NCI-H2029 (cell line): ENCODE measurements around the gene MPV17.

Experiments
- DNase-seq: peaks from one replicate; lab custom pipeline; 2025; lab: John Stamatoyannopoulos, UW

Gene MPV17

GRCh38 chr2:27264753-27265535 lies 58.0 kb downstream of the MPV17 start:
- peak; percentile 24 for DNase-seq

DNA sequence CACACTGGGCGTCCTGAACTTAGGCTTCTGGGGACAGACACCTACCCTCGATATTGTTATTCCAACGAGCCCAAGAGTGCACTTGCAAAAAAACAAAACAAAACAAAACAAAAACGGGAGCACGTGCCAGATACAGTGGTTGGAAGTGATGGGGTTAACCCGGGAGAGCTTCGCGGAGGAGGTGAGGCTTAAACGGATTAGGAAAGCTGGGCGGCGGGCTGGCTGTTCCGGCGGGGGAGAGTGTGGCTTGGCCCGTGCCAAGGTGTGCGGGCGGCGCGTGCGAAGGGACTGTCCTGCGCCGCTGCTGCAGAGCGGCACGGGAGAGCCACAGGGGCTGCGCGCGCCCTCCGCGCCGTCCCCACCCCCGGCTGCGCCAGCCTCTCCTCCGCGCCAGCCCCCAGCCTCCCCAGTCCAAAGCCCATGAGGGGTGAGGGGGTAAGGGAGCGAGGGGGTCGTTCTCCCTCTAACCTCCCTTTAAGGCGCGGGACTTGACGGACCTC lies 58.6 kb downstream of the MPV17 start:
- no peak for DNase-seq

DNA sequence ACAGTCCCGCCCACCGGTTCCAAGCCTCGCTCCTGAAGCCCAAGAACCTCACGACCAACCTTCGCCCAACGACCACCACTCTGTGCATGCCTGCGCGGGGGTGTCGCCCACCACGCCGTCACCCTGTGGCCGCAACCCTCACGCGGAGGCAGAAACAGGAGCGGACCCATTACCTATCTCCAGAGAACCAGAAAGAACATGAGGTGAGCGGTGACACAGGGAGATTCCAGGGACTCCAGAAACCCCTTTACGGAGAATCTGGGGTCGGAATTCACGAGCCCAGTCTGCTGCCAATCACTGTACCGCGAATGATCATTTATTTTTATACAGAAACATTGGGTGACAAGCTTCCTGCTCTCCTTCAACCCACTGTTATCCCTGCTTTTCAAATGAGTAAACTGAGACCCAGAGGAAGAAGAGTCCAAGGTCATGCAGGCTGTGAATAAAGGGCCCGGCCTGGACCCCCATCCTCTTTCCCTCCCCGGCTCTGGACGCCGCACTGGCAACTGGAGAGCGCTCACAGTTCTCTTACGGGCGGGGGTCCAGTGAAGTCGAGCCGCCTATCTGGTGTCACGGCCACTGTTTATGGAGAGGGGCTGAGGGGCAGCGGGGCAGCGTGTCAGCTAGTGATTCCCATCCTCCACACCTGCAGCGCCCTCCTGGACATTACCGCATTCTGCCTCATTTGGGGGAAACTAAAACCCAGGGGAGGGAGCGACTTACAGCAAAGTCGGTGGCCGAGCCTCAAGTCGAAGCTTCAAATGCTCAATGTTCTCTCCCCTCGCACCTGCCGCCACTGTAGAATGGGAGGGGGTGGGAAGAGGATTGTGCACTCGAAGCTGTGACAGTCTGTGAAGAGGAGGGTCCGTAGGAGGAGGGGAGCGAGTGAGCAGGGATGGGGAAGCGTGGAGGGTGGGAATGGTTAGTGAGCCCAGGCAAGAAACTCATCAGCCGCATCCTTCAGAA lies 59.3 kb downstream of the MPV17 start:
- no peak for DNase-seq

GRCh38 chr2:27262379-27263286 lies 60.3 kb downstream of the MPV17 start, which contains the start of gene SLC30A3:
SLC30A3 (minus strand) TSS chr2:27263047; CDS start chr2:27262906, 141 bp downstream.
- DNase-seq: no peak

GRCh38 chr2:27261926-27262298 lies 61.0 kb downstream of the MPV17 start:
- no peak for DNase-seq

GRCh38 chr2:27261241-27261925 lies 61.5 kb downstream of the MPV17 start:
- DNase-seq: no peak
